SU-DHL-6 (cell line): ENCODE data around the gene PAX5.

Experiments used
- CTCF ChIP-seq: fragments of 200-600 bp; sonication (generic); IDR thresholded peaks from one replicate; pipeline ENCODE4 v1.5.1; 2017; ENCODE audit warnings: antibody characterized with exemption, mild to moderate bottlenecking, low read length, moderate library complexity; ENCODE audit not compliant: insufficient read depth, poor library complexity, severe bottlenecking
- EZH2phosphoT487 ChIP-seq: fragments of 200-600 bp; sonication (generic), shearing (Covaris generic); conservative IDR thresholded peaks from 2 replicates; pipeline ENCODE4 v1.6.1; 2018; ENCODE audit warnings: mild to moderate bottlenecking, antibody characterized with exemption, low read length, moderate library complexity, mixed read lengths

GRCh38 chr9:36906492-36906891 is 127.6 kb downstream of the PAX5 start:
- TF ChIP-seq CTCF (no peak), EZH2phosphoT487 (no peak)
